Measurements from ENCODE around the gene PGRMC2.

GRCh38 chr4:128308986-128309385, 21.4 kb upstream of the PGRMC2 start:
- no peak for TF ChIP-seq CTCF (IDR thresholded peaks at IDR 0.05)
- TF ChIP-seq ELK1 (IDR thresholded peaks at IDR 0.05; ENCODE audit: low read depth, low read length), result no peak
- TF ChIP-seq POLR2AphosphoS2 (conservative IDR thresholded peaks at IDR 0.05; ENCODE audit: low read length), result no peak
- TF ChIP-seq ZFP36 (IDR thresholded peaks at IDR 0.05; ENCODE audit: borderline replicate concordance, partially characterized antibody), result no peak
- TF ChIP-seq RFX5 (IDR thresholded peaks at IDR 0.05), result no peak
- no peak for TF ChIP-seq POLR2A (IDR thresholded peaks at IDR 0.05; ENCODE audit: low read length)
- no peak for TF ChIP-seq ESRRA (IDR thresholded peaks at IDR 0.05; ENCODE audit: borderline replicate concordance, low read length)
